IMR-90 (cell line): ENCODE measurements around the gene DUSP23.

Experiments used
- BHLHE40 ChIP-seq: fragments of 150-350 bp; IDR thresholded peaks from 2 replicates; pipeline ENCODE4 v1.6.1; 2016; ENCODE audit warnings: mild to moderate bottlenecking, low read depth, low read length
- CEBPB ChIP-seq: IDR thresholded peaks from 2 replicates; pipeline ENCODE4 v1.6.1; 2012; ENCODE audit warnings: low read depth, low read length, improper control_type of control experiment
- CHD1 ChIP-seq: IDR thresholded peaks from 2 replicates; pipeline ENCODE4 v1.6.1; 2012; ENCODE audit warnings: low read depth, low read length, improper control_type of control experiment
- CTCF ChIP-seq: conservative IDR thresholded peaks from 2 replicates; pipeline ENCODE4 v1.5.1; 2012; ENCODE audit warnings: mild to moderate bottlenecking, low read depth, low read length, improper control_type of control experiment
- MXI1 ChIP-seq: IDR thresholded peaks from 2 replicates; pipeline ENCODE4 v1.6.1; 2012; ENCODE audit warnings: low read depth, mild to moderate bottlenecking, low read length, moderate library complexity, borderline replicate concordance
- POLR2A ChIP-seq: IDR thresholded peaks from 2 replicates; pipeline ENCODE4 v1.6.1; 2012; ENCODE audit warnings: mild to moderate bottlenecking, low read depth, low read length
- RAD21 ChIP-seq: IDR thresholded peaks from 2 replicates; pipeline ENCODE4 v1.6.1; 2012; ENCODE audit warnings: low read length, improper control_type of control experiment
- RFX5 ChIP-seq: IDR thresholded peaks from 2 replicates; pipeline ENCODE4 v1.8.0; 2012; ENCODE audit warnings: low read depth, mild to moderate bottlenecking, low read length, moderate library complexity
- USF2 ChIP-seq: fragments of 150-350 bp; IDR thresholded peaks from 2 replicates; pipeline ENCODE4 v1.6.1; 2017; ENCODE audit warnings: mild to moderate bottlenecking, antibody characterized with exemption, low read length, low read depth

GRCh38 chr1:159831412-159832141 is 50.8 kb downstream of the DUSP23 start:
- no peak for TF ChIP-seq CTCF
- TF ChIP-seq MXI1 = no peak
- no peak for TF ChIP-seq POLR2A
- no peak for TF ChIP-seq RFX5
- TF ChIP-seq RAD21 = no peak
- TF ChIP-seq USF2 = no peak
- no peak for TF ChIP-seq CEBPB
- TF ChIP-seq BHLHE40 = no peak
- no peak for TF ChIP-seq CHD1
